Skin of body (tissue), 2 donors: ENCODE measurements around the gene CAPN12. TPM values are rescaled to one million over a fixed set of nuclear protein-coding genes. Genes with fewer than 3 reads are reported as not detected.

Experiments
- DNase-seq: peaks from one replicate; lab custom pipeline; 2025; lab: John Stamatoyannopoulos, UW
- total RNA-seq: library from RNA; depleted of rRNA; stranded (reverse); fragments of >200 nt; gene quantifications from one replicate; pipeline ENCODE4 v1.2.3, GENCODE V29; 2014

Gene CAPN12
- total RNA-seq, 1 donor from 2014 or later = 6.0 TPM

DNA sequence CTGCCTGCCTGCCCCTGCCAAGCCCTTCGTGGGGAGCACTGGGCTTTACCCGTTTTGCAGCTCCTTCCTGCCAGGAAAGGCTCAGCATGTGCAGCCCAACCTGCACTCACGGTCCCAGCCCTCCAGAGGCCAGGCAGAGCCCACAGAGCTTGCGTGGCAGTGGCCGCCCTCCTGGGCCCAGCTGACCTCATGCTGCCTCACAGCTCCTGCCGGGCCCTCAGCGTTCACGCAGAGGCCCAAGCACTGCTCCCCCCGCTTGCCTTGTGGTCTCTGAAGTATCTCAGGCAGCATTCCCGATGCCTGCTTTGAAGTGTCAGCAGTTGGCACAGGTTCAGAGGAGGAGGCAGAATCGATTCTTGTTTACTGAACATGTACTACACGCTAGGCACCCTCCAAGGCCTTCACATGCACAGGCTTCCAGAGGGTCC is 32.5 kb downstream of the CAPN12 start:
- no peak for DNase-seq

DNA sequence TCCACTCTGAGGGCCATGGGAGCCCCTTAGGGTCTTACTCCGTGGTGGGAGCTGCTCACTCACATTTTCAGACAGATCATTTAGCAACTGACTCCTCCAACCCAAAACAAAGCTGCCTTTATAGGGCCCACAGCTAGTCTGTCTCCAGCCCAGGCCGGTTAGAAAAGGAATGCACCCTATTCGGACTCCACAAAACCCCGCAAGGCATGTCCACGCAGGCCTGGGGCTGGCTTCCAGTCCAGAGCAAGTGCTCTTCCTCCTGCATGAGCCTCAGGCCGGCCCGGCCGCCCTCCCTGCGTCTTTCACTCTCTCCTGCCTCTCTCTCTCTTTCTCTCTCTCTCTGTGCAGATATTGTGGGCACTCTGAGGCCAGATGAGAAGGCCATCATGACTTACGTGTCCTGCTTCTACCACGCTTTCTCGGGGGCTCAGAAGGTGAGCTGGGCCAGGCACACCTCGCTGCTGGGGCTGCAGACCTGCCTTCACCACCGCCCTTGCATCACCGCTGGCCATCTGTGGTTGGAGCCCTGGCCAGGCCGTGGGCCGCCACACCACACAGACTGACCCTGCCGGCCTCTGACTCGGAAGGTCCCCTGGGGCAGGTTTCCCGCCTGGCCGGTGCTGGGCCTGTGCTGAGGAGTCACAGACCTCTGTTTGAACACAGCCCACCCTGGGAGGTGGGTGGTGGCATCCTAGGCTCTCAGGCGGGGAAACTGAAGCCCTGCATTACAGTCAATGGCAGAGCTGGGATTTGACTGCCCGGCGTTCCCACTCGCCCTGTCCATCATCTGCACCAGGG is 33.1 kb downstream of the CAPN12 start:
- DNase-seq = no peak

DNA sequence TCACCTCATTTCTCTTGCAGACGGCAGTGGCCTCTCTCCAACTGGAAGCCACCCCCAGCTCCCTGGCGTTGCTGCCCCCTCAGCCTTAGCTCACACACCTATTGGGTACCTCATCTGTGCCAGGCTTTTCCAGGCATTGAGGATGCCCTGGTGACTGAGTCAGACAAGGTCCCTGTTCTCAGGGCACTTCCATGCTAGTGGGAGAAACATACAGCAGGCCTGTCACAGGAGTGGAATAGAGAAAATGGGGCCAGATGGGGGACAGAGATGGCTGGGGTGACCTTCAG is 33.9 kb downstream of the CAPN12 start:
- no peak for DNase-seq

DNA sequence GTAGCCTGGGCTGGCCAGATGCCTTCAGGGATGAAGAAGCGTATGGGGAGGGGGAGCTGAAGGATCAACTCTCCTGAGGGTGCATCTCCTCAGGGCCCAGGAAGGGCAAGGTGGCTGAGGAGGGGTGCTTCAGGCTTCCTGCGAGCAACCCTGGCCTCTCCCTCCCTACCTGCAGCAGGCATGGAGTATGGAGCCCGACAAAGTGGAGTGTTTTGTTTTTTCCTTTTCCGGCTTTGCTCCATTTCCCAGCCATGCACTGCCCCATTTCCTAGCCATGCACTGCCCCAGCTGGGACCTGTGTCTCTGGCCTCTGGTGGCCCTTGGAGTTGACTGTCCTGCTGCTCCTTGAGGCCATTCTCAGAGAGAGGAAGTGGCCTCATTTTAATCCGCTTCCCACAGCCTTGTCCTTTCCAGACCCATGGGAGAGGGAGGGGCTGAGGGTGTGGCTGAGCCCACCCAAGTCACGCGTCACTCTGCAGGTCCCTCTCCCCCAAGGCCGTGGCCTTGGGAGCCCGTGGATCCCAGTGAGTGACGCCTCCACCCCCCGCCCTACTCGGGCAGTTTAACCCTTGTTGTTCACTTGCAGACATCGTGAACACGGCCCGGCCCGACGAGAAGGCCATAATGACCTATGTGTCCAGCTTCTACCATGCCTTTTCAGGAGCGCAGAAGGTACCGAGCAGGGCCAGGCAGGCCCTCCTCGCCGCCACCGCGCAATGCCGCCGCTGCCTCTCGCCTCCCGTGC is 34.4 kb downstream of the CAPN12 start:
- no peak for DNase-seq

DNA sequence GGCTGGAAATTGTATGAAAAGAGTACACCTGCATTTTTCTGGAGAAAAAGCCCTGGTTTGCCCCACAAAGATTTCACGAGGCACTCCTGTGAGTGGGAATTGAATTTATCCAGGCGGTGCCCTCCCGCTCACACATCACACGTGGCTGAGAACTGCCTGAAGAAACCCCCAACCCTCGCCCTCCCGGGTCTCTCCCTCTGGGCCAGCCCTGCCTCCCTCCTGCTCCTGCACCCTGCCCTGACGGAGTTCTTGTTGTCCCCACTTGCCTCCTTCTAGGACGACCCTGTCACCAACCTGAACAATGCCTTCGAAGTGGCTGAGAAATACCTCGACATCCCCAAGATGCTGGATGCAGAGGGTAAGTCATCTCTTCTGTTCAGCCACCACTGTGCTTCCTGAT is 35.2 kb downstream of the CAPN12 start:
- DNase-seq = no peak

DNA sequence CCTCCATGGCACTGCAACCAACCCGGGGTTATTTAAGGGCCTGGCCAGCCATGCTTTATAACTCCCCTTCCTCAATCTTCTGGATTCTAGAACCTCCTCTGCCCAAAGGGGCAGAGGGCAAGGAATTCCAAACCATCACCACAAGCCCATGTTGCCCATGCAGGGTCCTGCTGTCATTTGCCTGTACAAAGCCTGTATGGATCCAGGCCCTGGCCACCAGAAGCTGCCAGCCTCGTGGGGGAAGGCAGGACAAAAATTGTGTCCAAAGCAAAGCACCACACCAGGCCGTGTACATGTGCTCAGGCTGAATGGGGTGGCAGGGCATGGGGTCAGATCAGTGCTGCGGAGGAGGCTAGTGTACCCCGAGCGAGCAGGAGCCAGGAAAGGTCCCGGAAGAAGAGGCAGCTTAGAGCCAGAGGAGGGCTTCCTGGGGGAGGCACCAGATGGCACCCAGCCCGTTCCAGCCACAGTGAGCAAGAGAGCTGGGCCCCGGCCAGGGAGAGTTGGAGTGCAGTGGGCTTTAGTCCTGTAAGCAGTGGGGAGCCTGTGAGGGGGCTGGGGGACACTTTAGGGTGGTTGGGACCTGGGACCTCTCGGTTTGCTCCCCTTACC is 35.8 kb downstream of the CAPN12 start:
- DNase-seq = no peak

DNA sequence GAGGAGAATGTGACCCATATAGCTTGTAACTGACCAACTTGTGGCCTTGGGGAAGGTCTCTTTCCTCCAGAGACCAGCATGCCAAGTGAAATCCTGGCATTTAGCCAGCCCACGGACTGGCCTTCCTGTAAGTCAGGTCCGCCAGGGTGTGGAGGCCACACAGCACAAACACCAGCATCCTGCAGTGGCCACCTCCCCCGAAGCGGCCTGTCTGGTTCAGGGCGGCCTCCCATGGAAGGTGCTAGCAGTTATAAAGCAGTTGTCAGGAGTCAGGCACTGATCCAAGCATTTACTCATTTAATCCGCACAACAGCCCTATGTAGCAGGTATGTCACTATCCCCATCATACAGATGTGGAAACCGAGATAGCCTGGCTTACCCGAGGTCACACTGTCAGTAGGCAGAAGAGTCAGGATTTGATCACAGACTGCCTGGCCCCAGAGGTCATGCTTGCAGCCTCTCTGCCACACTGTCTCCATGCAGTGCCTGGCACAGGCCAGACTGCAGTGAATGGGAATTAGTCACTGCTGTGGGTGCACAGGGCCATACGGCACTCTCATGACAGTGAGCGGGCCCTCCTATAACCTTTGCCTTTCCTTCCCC is 36.7 kb downstream of the CAPN12 start:
- DNase-seq = no peak

DNA sequence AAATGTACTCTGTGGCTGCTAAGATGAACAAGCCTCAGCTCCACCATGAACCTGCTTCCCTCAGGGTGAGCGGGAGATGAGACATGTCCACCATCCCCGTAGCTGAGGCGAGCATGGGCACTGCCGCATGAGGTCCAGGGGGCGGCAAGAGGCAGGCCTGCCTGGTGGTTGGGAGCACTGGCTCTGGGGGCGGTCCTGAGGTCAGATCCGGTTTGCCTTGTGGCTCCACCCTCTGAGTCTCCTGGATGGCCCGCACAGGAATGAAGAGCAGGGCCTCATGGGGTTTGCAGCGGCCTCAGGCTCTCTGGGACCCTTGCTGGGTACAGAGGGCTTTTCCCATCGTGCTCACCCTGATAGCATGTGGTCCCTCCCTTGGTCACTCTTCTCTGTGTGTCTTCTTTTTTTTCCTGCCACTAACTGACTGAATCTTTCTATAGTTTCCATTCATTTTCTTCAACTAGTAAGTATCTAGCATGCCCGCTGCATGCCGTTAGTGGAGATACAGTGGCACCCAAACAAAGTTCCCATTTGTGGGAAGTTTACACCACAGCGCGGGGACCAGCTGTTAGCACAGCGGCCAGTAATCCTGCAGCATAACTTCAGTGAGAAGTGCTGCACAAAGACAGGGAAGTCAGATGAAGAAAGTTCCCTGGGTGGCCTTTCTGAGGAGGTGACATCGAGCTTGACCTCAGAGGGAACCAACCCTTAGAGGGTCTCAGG is 37.3 kb downstream of the CAPN12 start:
- no peak for DNase-seq

DNA sequence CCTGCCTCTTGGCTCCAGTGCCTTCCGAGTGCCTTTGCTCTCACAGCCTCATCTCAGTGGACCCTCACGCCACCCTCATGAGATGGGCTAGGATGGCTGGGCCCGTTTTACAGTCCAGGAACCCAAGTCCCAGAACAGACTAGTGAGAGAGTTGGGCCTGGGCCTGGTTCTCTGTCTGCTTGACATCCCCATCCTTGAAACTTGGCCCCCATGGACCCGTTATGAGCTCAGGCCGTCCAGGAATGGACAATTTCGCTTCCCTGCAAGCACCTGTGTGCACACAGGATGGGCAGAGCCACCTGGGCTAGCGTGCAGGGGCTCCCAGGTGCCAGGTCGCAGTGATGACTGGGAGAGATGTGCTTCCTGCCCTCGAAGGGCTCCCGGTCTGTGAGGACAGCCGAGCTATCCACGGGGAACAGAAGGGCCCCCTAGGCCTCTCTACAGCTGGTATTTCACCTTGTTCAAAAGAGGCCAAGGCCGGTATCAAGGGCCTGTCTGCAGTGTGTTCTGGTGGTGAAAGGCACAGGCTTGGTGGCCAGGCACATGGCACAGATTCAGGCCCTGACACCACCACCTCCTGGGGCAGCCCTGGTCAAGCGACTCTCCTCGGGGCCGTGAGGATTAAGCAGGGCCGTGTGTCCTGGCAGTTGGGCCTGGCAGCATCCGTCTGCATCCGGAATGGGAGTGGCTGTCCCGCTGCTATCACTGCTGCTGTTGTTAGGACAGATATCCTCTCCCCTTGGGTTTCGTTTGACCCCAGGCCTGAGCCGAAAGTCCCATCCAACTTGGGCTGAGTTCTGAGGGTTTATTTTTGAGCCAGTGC is 38.9 kb downstream of the CAPN12 start:
- no peak for DNase-seq

DNA sequence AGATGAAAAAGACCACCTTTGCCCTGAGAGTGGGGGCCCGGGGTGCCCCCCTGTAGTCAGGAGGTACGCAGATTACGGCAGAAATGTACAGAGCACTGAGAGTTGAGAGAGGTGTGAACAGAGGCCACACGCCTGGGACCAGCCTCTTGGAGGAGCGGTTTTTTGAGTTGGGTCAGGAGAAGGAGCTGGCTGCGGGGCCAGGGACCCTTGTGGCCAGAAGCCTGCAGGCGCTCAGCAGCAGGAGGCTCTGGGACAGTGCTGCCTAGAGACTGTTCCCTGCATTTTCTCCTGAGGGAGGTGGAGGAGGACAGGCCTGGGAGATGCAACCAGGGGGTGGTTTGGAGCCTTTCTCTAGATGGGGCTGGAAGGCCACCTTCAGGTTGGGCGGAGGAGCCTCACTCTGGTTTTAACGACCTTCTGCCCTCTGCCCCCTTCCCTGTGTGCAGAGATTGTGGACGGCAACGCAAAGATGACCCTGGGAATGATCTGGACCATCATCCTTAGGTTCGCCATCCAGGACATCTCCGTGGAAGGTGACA is 39.7 kb downstream of the CAPN12 start:
- no peak for DNase-seq

DNA sequence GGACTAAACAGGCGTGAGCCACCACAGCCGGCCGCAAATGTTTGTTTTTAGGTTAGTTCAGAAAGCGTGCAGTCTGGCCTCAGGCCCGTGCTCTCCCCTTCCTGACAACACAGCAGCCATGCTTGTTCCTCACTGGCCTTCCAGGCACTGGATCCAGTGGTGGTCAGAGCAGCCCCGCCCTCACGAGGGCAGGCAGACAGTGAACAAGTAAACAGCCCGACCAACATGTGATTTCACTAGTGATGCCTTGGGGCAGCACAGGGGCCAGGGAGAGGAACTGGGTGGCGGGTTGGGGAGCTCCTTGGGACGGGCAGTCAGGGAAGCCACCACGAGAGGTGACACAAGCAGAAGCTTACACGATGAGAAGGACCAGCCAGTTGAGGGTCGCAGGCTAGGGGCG is 40.8 kb downstream of the CAPN12 start:
- DNase-seq = no peak

DNA sequence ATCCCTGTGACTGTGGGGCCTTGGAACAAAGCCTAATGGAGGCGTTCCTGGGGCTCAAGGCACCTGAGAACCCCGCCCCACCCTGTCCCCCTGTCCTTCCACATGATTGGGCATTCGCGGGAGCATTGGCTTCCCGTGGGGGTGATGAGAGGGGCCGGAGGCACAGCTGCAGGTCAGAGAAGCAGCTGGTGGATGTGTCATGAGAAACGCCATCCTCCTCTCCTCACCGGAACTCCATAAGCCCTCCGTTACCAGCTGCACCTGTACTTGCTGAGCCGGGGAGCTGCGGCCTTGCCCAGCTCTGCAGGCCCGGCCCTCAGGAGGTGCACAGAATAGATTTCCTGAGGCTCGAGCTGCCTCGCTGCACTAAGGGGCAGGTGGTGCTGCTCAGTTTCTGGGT is 42.0 kb downstream of the CAPN12 start:
- DNase-seq = no peak

DNA sequence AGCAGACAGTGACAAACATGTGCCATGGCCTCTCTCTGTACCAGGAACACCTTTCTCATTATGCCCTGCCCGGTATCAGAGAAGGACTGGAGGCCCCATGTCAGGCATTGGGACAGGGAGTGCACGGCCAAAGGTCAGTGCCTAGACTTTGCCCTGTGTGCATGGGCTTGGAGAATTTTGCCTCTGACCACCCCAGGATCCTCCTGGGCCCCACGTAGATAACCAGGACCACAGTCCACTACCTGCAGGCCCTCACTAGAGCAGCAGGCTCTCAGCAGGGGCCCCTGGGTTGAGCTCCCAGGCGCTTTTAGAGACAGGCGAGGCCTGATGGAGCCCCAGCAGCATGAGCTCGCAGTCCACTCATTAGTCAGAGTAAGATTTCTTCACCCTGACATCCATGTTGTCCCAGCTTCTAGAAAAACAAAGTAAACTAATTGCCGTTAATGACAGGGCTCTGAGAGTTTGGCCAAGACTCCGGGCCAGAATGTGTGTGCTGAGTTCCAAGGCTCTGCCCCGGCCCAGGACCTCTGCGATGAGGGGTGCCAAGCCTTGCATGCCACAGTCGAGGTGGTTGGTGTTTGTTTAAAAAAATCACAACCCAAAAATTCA is 42.7 kb downstream of the CAPN12 start:
- DNase-seq = no peak

DNA sequence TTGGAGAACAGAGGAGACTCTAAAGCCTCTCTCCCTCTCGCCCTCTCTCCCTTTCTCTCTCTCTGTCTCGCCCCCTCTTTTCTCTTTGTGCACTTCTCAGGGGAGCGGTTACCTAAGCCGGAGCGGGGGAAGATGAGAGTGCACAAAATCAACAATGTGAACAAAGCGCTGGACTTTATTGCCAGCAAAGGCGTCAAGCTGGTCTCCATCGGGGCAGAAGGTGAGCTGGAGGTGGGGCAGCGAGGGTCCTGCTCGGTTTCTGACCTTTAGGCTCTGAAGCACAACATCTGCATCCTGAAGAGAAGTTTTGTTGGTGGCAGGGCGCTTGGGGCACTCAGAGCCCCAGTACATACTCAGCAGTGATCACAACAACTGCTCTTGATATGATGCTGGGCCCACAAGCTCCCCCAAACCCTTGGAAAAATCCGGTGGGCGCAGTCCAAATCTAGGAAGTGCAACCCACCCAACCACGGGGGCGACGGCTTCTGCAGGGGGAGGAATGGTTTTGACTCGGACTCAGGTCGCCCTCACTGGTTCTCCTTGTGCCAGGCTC is 43.3 kb downstream of the CAPN12 start:
- DNase-seq = no peak

DNA sequence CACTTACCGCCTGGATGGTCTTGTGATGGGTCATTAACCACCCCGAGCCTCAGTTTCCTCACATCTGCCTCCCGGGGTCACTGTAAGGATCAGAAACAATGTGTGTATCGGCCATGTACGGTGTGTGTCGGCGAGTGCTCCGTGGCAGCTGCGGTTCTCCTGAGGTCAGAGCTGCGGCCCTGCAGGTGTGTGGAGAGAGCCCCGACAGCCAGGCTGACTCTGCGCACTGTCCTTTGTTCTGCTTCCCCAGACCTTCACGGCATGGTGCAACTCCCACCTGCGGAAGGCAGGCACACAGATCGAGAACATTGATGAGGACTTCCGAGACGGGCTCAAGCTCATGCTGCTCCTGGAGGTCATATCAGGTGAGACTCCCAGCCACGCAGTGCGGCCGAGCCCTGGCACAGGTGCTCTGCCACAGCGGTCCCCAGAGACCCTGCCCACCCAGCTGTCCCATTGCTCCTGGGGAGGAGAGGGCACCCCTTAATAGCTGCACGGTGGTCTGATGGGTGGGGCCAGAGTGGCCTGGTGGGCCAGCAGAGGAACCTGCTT is 43.8 kb downstream of the CAPN12 start:
- DNase-seq = no peak

DNA sequence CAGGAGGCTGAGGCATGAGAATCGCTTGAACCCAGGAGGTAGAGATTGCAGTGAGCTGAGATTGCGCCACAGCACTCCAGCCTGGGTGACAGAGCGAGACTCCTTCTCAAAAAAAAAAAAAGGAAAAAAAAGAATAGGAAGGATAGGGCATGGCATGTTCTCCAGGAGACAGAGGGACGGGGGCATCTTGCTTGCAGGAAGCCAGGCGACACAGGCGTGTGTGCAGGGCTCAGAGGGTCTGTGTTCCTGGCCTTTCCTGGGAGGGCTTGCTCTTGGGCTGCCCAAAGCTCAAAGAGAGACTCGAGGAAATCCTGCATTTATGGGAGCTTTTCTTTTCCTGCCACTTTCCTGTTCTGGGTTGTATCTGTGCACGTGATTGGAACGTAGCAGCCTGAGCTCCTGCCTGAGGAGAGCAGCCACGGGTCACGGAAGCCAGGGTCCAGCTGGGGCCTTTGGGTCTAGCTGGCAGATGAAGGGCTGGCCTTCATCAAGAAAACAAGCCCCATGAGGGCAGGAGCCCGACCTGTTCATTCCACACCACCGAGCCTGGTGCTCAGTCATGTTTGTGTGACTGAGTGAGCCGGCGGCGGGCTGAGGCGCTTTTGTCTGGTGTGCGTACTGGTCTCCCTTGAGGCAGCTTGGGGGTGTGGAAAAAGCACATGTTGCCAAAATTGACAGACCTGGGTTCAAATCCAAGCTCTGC is 44.5 kb downstream of the CAPN12 start:
- no peak for DNase-seq

DNA sequence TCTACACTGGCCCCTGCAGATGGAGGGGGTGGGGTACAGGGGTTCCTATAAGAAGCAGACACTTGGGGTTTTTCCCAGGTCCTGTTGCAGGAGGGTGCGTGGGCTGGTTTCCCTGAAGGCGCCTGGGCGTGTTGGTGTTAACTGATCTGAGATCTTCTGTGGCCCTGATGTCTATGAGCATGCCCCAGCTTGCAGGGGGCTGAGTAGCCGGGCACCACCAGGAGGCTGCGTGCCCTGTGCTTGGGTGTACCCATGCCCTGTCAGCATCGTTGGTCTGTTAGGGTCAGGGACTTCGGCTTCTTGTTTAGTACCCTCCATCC is 45.3 kb downstream of the CAPN12 start:
- no peak for DNase-seq

DNA sequence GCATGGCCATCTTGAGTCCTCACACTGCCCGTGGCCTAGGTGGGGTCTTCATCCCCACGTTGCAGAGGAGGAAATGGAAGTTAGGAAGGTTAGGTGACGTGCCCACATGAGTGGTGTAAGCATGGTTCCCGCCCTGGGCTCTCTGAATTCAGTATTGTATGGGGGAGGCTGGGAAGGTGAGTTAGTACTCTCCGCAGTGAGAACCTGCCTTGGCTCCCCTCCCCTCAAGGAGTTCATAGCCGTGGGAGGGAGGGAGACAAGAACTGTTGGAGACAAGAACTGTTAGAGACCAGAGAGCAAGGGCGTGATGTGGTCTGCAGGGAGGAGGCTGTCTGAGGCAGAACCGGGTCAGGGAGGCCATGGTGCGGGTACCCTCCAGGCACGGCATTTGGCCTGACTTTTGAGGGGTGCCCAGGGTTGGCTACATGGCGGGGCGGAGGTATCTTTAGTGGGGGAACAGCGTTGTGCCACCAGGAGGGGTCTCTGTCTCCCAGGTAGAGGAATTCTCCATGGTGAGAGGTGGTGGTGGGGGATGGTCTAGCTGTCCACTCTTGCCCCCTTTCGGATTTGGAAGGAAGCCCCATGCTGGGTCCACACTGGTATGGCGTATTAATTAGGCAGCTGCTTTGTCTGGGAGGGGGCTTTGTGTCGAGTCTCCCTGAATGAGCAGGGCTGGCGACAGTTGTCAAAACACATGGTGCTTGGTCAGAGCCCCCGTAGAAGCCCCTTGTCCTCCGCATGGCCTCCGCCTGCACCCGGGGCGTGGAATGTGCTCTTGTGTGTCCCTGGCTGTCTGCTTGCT is 45.8 kb downstream of the CAPN12 start:
- DNase-seq = no peak
